SJSA1 (cell line): Measurements from ENCODE around the gene PRAME. TPM values are rescaled to one million over a fixed set of nuclear protein-coding genes. Genes with fewer than 3 reads are reported as not detected.
"Not testable (repeated sequence)": the region's sequence is repeated elsewhere in the genome, so short reads cannot be mapped to it uniquely, and the experiment has no call there.

ENCODE experiments used
- DNase-seq, 2 experiments: peaks; one replicate each; pipeline ENCODE4 v3.0.0-alpha.2; 2015 to 2020; ENCODE audit warnings: low spot score in 2 of 2, low read depth in 1 of 2
- H3K27ac ChIP-seq: fragments of 250-450 bp; sonication (Bioruptor Pico); 2 replicates; pipeline ENCODE4 v1.5.1; 2020; ENCODE audit warnings: mild to moderate bottlenecking, moderate library complexity
- H3K27me3 ChIP-seq: fragments of 250-450 bp; sonication (Bioruptor Pico); replicated peaks from 2 replicates; pipeline ENCODE4 v1.5.1; 2020; ENCODE audit warnings: mild to moderate bottlenecking, moderate library complexity
- H3K36me3 ChIP-seq: fragments of 250-450 bp; sonication (Bioruptor Pico); 2 replicates; pipeline ENCODE4 v1.5.1; 2020; ENCODE audit warnings: mild to moderate bottlenecking
- H3K4me1 ChIP-seq: fragments of 250-450 bp; sonication (Bioruptor Pico); replicated peaks from 2 replicates; pipeline ENCODE4 v1.6.1; 2021; ENCODE audit warnings: mild to moderate bottlenecking
- H3K4me3 ChIP-seq: fragments of 250-450 bp; sonication (Bioruptor Pico); 2 replicates; pipeline ENCODE4 v1.5.1; 2020; ENCODE audit warnings: mild to moderate bottlenecking
- H3K9me3 ChIP-seq: fragments of 250-450 bp; sonication (Bioruptor Pico); replicated peaks from 2 replicates; pipeline ENCODE4 v1.5.1; 2020; ENCODE audit warnings: mild to moderate bottlenecking
- total RNA-seq: library from RNA; depleted of rRNA; stranded (reverse); fragments of >200 nt; shearing (Covaris generic); gene quantifications from 2 replicates; pipeline ENCODE4 v1.2.3, GENCODE V29; 2014

The PRAME gene
- total RNA-seq, 1 experiment from 2014 or later, result 0.05 TPM

- peaks cover 9% of the 10 kb centered on the region for H3K27me3 ChIP-seq
- no peak for DNase-seq
- H3K4me3 ChIP-seq, result no peak overlapping the region
- H3K4me1 ChIP-seq, result no peaks in the 10 kb centered on the region
- H3K27ac ChIP-seq, result no peak overlapping the region
- no peaks in the 10 kb centered on the region for H3K9me3 ChIP-seq
- H3K36me3 ChIP-seq, result no peaks in the 10 kb centered on the region
Measured at GRCh38 chr22:22591348-22592299, 32.6 kb upstream of the PRAME start.

- no peaks in the 10 kb centered on the region for H3K4me1 ChIP-seq
- DNase-seq, result no peak
- no peaks in the 10 kb centered on the region for H3K36me3 ChIP-seq
- H3K4me3 ChIP-seq, result no peak overlapping the region
- H3K27ac ChIP-seq, result no peak overlapping the region
- no peaks in the 10 kb centered on the region for H3K9me3 ChIP-seq
- peaks cover 9% of the 10 kb centered on the region for H3K27me3 ChIP-seq
Measured at GRCh38 chr22:22590136-22590891, 31.2 kb upstream of the PRAME start.

- peaks cover 18% of the 10 kb centered on the region for H3K27me3 ChIP-seq
Measured at GRCh38 chr22:22588485-22589164, 29.6 kb upstream of the PRAME start.

GRCh38 chr22:22587577-22588188 is 28.6 kb upstream of the PRAME start:
- Histone ChIP-seq H3K27me3 (peaks cover 18% of the 10 kb centered on the region), H3K27ac (no peak overlapping the region), H3K9me3 (no peaks in the 10 kb centered on the region), H3K36me3 (no peaks in the 10 kb centered on the region), H3K4me1 (no peaks in the 10 kb centered on the region), H3K4me3 (no peak overlapping the region)
- DNase-seq, result no peak

More at GRCh38 chr22:22588485-22589164, 29.6 kb upstream of the PRAME start:
- Histone ChIP-seq H3K9me3 (no peaks in the 10 kb centered on the region), H3K27ac (no peak overlapping the region), H3K4me3 (no peak overlapping the region), H3K36me3 (no peaks in the 10 kb centered on the region), H3K4me1 (no peaks in the 10 kb centered on the region)
- no peak for DNase-seq

- Histone ChIP-seq H3K4me1 (no peaks in the 10 kb centered on the region), H3K36me3 (no peaks in the 10 kb centered on the region), H3K9me3 (no peaks in the 10 kb centered on the region), H3K27me3 (peaks cover 16% of the 10 kb centered on the region), H3K4me3 (no peak overlapping the region), H3K27ac (no peak overlapping the region)
- DNase-seq, result no peak
Measured at GRCh38 chr22:22584722-22585121, 25.7 kb upstream of the PRAME start.

DNA sequence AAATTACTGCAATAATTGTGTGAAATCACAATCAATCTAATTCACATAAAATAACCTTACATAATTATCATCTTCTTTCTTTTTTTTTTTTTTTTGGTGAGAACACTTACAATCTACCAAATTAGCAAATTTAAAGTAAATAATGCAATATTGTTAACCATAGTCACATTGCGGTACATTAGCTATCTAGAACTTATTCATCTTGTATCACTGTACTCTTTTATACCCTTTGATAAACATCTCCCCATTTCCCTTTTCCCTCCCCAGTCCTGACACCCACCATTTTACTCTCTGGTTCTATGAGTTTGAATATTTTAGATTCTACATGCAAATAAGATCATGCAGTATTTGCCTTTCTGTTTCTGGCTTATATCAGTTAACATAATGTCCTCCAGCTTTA is 24.0 kb upstream of the PRAME start:
- no peak overlapping the region for H3K27ac ChIP-seq
- no peaks in the 10 kb centered on the region for H3K4me1 ChIP-seq
- DNase-seq, result no peak
- no peaks in the 10 kb centered on the region for H3K9me3 ChIP-seq
- H3K27me3 ChIP-seq, result peaks cover 16% of the 10 kb centered on the region
- H3K36me3 ChIP-seq, result no peaks in the 10 kb centered on the region
- H3K4me3 ChIP-seq, result no peak overlapping the region

DNA sequence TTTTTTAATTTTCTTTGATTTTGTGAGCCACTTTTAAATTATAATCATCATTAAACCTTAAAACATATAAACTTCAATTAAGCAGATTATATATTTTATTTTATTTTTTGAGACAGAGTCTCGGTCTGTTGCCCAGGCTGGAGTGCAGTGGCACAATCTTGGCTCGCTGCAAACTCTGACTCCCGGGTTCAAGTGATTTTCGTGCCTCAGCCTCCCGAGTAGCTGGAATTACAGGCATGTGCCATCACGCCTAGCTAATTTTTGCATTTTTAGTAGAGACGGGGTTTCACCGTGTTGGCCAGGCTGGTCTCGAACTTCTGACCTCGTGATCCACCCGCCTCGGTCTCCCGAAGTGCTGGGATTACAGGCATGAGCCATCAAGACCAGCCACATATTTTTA is 22.5 kb upstream of the PRAME start:
- not testable (repeated sequence) for H3K4me3 ChIP-seq, H3K9me3 ChIP-seq, H3K36me3 ChIP-seq, H3K4me1 ChIP-seq, H3K27ac ChIP-seq, DNase-seq
- H3K27me3 ChIP-seq, result peaks cover 17% of the 10 kb centered on the region

- no peaks in the 10 kb centered on the region for H3K36me3 ChIP-seq
- no peak overlapping the region for H3K27ac ChIP-seq
- DNase-seq, result no peak
- H3K4me3 ChIP-seq, result no peak overlapping the region
- no peaks in the 10 kb centered on the region for H3K9me3 ChIP-seq
- H3K4me1 ChIP-seq, result no peaks in the 10 kb centered on the region
- peaks cover 17% of the 10 kb centered on the region for H3K27me3 ChIP-seq
Measured at GRCh38 chr22:22579869-22580604, 21.0 kb upstream of the PRAME start.

- Histone ChIP-seq H3K4me1 (no peaks in the 10 kb centered on the region), H3K27me3 (peaks cover 16% of the 10 kb centered on the region), H3K4me3 (no peak overlapping the region), H3K9me3 (no peaks in the 10 kb centered on the region), H3K27ac (no peak overlapping the region), H3K36me3 (no peaks in the 10 kb centered on the region)
- DNase-seq, result no peak
Measured at GRCh38 chr22:22578702-22579424, 19.8 kb upstream of the PRAME start.

DNA sequence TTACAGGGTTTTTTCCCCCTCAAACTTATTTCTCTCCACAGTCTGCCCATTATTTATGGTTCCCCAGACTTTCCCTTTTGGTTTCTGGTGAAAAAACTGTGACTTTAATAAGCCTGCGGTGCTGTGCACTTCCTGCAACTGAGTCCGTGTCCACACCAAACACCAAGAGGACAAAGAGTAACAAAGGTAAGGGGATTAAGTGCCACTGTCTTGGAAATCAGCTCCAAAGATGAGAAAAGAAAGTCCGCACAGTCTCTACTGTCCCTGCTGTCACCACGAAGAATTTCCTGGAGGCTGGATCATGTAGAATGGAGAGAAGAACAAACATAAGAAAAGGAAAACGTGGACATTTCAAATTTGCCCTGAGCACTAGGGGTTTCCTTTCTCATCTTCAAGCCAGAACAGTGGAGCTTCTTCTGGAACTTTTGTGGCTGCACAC is 17.9 kb upstream of the PRAME start:
- DNase-seq, result no peak
- H3K27ac ChIP-seq, result no peak overlapping the region
- no peaks in the 10 kb centered on the region for H3K4me1 ChIP-seq
- H3K27me3 ChIP-seq, result peaks cover 13% of the 10 kb centered on the region
- H3K36me3 ChIP-seq, result no peaks in the 10 kb centered on the region
- H3K4me3 ChIP-seq, result no peak overlapping the region
- no peaks in the 10 kb centered on the region for H3K9me3 ChIP-seq

- Histone ChIP-seq H3K9me3 (no peaks in the 10 kb centered on the region), H3K27me3 (peaks cover 13% of the 10 kb centered on the region), H3K4me3 (no peak overlapping the region), H3K27ac (no peak overlapping the region), H3K36me3 (no peaks in the 10 kb centered on the region), H3K4me1 (no peaks in the 10 kb centered on the region)
- peak; percentile 19 to 55 for DNase-seq
Measured at GRCh38 chr22:22576244-22576988, 17.4 kb upstream of the PRAME start.

DNA sequence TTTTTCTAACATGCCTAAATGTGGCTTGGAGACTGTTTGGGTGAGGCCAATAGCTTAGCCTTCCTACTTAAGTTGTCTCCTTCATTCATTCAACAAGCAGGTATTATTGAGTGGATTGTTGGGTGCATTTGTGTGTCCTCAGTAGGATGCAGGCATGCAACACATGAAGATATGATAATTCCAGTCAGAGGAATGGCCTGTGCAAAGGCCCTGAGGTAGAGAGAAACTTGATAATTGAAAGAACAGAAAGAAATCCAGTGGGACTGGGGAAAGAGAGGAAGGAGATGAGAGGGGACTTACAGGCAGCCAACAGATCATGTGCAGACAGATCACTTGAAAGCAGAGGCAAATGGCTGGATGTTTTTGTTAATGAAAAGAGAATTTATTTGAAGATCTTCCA is 15.3 kb upstream of the PRAME start:
- Histone ChIP-seq H3K27ac (no peak overlapping the region), H3K9me3 (no peaks in the 10 kb centered on the region), H3K4me1 (no peaks in the 10 kb centered on the region), H3K36me3 (no peaks in the 10 kb centered on the region), H3K4me3 (no peak overlapping the region), H3K27me3 (peaks cover 17% of the 10 kb centered on the region)
- DNase-seq, result no peak
